ENCODE measurements around the gene ARHGAP10. TPM values are rescaled to one million over a fixed set of nuclear protein-coding genes. Genes with fewer than 3 reads are reported as not detected.
"Not testable (repeated sequence)": the region's sequence is repeated elsewhere in the genome, so short reads cannot be mapped to it uniquely, and the experiment has no call there.

Gene ARHGAP10
- polyA plus RNA-seq, 3 donors, result 9.0 to 33.5 (median 22.7) TPM

DNA sequence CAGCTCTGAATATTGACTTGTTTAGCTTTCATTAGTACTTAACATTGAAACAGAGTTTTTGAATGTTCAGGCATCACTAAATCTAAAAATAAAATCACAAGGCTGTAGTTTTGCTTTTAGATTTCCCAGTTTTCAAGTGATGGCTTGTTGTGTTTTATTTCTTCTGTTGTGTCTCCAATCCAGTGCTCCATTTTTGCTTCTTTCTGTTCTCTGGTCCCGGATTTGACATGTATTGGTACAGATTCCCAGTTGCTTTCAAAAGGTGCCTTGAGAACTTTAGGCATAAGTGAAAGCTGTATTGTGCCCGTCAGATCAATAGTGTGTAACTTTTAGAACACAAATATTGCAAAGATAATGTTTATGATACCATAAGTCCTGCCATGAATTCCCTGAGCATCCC lies 53.2 kb downstream of the ARHGAP10 start:
- 61 to 87% (median 78%) methylated on average over 2 of the region's 2 CpGs for WGBS, 3 donors
- H3K27ac ChIP-seq (ENCODE audit: low read depth, low read length), result no peak overlapping the region

DNA sequence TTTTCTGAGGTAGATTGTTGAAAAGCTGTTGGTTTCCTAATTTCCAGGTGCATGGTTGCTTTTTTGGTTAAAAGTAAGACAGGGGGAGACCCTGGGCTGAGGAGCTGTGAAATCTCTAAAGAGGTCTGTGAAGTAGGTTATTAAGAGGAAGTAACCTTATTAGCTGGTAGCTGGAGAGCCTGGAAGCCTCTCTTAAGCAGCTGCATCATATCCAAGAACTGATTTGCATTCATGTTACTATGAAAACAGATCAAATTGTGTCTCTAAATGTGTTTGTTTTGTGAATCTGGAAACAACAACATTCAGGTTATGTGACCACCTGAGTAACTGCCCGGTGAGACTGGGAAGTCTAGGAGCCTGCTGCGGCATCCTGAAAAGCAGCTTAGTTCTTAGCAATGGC lies 54.1 kb downstream of the ARHGAP10 start:
- WGBS, 3 donors, result 76 to 84% (median 82%) methylated on average over 2 of the region's 2 CpGs
- H3K27ac ChIP-seq (ENCODE audit: low read depth, low read length), result no peak overlapping the region

DNA sequence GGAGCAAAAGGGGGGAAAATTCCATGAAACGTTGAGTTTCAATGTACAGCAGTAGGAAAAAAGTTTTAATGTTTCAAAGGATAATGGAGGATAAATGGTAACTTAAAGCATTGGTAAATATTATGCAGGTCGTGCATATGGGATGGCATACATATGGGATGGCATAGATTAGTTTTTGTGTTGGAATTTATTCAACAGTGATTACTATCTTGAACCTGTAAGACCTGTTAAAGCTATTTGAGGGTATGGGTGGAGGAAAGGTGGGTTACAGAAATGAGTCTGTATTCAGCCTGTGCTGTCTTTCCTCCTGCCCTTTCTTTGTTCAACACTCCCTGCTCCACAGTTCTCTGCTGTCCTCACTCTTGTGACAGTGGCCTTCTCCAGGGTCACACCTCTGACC lies 54.6 kb downstream of the ARHGAP10 start:
- WGBS, 3 donors, result 51 to 78% (median 69%) methylated on average over 2 of the region's 2 CpGs
- no peak overlapping the region for H3K27ac ChIP-seq (ENCODE audit: low read depth, low read length)

DNA sequence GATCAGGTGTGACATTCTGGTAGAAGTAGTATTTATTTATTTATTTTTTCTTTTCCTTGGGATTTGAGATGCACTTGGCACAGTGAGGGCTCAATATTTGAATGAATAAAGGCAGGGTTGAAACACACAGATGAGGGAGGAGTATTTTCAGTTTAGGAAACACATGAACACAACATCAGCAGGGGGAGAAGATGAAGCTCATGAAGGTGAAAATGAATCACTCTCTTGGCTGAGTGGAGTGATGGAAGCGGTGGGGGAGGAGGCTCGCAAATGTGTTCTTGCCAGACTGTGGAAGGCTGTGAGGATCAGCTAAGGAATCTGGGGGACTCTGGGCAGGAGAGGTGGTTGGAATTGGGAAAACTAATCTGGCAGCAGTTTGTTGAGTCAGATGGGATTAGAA lies 55.3 kb downstream of the ARHGAP10 start:
- H3K27ac ChIP-seq (ENCODE audit: low read depth, low read length), result no peak overlapping the region
- WGBS, 3 donors, result 48 to 84% (median 65%) methylated on average over 2 of the region's 2 CpGs

DNA sequence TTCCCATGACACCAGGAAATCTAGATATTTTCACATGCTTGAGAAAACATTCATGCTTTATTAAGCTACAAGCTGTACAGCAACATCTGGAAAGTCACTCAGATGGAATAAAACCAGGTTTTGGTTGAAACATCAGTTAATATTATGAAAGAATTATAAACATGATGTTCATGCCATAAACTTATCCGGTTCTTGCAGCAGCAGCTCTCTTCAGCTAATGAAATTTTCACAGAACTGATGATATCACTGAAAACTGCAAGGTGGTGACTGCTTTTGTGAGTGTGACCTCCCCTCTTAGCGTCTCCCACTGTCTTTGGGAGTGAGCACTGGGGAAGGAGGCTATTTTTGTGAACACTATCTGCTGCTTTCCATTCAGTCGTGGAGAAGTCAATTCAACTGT lies 56.9 kb downstream of the ARHGAP10 start:
- WGBS, 3 donors, result 40 to 77% (median 47%) methylated on average over 3 of the region's 3 CpGs
- H3K27ac ChIP-seq (ENCODE audit: low read depth, low read length), result no peak overlapping the region

DNA sequence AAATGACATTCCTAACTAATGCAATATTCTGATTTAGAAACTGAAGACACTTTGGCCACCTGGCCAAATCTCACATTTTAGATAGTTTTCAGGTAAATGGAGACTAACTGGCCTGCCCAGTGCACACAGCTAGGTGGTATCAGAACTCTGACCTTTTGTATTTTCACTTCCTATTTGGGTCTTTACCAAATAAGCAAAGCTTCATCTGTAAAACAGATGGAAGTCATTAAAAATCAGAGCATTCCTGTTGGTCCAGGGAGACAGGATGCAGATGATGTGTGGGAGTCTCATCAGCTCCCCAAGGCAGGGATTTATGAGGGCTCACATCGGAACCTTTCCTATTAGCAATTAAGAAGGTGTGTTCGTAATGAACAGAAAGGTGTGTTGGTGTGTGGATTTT lies 57.7 kb downstream of the ARHGAP10 start:
- H3K27ac ChIP-seq (ENCODE audit: low read depth, low read length), result no peak overlapping the region
- WGBS, 3 donors, result 51 to 87% (median 67%) methylated on average over 2 of the region's 2 CpGs

DNA sequence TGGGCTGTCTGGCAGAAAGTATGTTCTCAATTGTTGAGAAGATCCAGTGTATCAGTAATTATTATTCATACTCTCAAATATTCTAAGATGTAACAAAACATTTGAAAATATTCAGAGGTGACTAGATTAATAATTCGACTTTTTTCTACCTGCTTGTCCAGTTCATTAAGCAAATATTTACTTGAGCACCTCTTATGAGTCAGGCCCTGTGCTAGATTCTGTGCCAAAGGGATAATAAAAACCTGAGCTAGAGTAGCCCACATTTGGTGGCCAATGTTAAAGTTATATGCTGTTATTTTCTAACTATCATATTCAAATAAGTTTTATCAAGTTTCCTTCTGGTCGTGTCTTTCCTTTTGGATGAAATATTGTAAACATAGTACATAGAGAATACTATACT lies 58.5 kb downstream of the ARHGAP10 start:
- WGBS, 3 donors, result 29 to 95% (median 80%) methylated on average over 2 of the region's 2 CpGs
- H3K27ac ChIP-seq (ENCODE audit: low read depth, low read length), result no peak overlapping the region

DNA sequence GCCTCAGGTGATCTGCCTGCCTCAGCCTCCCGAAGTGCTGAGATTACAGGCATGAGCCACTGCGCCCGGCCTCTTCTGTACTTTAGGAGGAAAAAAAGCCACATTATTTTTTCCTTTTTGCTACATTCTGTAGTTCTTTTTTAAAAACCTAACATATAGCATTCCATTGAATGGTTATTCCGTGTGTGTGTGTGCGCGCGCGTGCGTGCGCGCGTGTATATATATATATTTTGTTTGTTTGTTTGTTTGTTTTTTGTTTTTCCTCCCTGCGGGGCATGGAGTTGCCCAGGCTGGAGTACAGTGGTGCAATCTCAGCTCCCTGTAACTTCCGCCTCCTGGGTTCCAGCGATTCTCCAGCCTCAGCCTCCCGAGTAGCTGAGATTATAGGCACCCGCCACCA lies 59.5 kb downstream of the ARHGAP10 start:
- H3K27ac ChIP-seq (ENCODE audit: low read depth, low read length), result no peak overlapping the region
- WGBS, 3 donors, result 97 to 98% (median 97%) methylated on average over 17 of the region's 17 CpGs

DNA sequence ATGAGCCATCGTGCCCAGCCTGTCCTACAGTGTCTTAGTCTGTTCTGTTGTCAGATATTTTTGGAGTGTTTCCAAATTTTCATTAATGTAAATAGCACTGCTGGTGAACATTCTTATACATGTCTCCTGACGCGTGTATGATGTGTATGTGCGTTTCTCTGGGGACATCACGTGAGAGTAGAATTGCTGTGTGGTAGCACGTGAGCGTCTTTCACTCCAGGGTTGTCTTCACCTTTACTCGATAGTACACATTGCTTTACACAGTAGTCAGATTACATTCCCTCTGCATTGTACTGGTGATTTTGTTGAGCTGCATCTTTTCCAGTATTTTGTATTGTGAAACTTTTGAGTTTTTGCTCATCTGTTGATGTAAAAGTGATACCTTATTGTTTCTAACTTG lies 60.0 kb downstream of the ARHGAP10 start:
- 85 to 97% (median 96%) methylated on average over 8 of the region's 8 CpGs for WGBS, 3 donors
- H3K27ac ChIP-seq (ENCODE audit: low read depth, low read length), result no peak overlapping the region

DNA sequence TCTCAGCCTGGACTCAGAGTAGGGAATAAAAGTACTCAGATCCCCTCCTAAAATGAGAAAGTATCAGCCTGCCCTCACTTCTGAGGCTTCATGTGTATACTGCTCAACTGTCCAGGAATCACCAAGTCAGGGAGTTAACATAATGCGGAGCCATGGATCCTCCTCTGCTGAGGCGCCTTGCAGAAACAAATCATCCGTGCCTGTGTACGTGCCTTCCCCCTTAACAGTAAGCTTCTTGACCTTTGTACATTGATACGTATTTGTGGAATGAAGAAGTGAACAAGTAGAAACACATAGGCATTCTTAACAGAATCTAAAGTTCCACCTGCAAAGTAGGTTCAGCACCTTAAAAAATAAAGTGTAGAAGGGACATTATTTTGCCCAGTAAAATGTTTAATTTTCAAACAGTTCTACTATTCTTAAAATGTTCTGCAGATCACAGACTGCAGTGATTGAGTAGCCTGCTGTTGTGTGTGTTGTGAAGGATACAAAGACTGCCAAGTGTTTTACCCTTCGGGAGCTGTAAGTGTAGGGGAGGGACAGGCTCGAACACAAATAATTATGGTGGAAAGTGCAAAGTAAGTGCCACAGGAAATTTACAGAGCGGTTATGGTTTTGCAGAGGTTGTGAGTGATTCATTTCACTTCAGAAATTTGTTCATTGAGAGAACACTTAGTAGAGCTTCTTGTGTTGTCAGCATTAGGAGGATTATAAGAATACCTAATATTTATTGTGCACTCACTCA lies 61.9 kb downstream of the ARHGAP10 start:
- H3K27ac ChIP-seq (ENCODE audit: low read depth, low read length), result no peak overlapping the region
- WGBS, 3 donors, result 42 to 54% (median 47%) methylated on average over 8 of the region's 8 CpGs

DNA sequence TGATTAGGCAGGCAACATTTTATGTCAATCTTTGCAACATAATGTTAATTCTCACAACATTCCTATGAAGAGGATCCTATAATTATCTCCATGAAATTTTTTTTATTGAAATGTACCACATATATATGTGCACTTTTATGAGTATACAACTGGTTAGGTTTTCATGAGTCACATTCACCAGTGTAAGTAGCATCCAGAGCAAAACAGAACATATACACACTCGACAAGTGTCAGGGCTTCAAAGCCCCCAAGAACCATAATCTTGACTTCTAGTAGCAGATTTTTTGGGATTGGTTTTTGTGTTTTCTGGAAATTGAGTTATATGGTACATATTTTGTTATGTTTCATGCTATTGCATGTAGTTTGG lies 62.4 kb downstream of the ARHGAP10 start:
- 83 to 94% (median 93%) methylated on average over 1 of the region's 1 CpG for WGBS, 3 donors
- no peak overlapping the region for H3K27ac ChIP-seq (ENCODE audit: low read depth, low read length)

DNA sequence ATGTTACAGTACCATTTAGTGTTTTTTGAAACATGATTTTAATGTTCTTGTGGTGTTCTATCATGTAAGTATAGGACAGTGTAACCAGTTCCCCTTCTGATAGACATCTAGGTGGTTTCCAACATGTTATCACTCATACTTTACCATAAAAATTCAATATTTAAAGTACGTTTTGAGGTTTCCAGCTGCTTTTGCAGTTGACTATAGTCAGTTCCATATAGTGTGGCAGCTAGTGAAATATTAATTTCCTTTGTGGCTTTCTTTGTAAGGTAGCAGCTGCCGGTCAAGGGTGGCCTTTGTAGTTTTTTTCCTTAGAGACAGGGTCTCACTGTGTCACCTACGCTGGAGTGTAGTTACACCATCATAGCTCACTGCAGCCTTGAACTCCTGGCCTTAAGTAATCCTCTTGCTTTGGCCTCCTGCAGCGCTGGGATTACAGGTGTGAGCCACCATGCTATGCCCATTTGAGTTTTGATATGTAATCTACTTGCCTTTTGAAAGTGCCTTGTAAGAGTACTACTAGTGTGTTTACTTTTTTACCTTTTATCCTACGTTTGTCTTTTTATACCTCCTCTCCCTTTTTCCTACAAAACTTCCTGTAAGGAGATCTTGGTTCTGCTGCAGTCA lies 63.0 kb downstream of the ARHGAP10 start:
- H3K27ac ChIP-seq (ENCODE audit: low read depth, low read length), result no peak overlapping the region
- WGBS, 3 donors, result 48 to 75% (median 55%) methylated on average over 5 of the region's 5 CpGs

DNA sequence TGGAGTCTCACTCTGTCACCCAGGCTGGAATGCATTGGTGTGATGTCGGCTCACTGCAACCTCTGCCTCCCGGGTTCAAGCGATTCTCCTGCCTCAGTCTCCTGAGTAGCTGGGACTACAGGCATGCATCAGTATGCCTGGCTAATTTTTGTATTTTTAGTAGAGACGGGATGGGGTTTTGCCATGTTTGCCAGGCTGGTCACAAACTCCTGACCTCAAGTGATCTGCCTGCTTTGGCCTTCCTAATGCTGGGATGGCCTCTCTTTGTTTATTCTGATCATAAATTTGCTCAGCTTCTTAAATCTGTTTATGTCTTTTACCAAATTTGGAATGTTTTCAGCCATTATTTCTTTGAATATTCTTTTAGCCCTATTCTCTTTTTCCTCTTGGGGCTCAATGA lies 67.2 kb downstream of the ARHGAP10 start:
- H3K27ac ChIP-seq (ENCODE audit: low read depth, low read length), result not testable (repeated sequence)
- 69 to 91% (median 87%) methylated on average over 4 of the region's 4 CpGs for WGBS, 3 donors

DNA sequence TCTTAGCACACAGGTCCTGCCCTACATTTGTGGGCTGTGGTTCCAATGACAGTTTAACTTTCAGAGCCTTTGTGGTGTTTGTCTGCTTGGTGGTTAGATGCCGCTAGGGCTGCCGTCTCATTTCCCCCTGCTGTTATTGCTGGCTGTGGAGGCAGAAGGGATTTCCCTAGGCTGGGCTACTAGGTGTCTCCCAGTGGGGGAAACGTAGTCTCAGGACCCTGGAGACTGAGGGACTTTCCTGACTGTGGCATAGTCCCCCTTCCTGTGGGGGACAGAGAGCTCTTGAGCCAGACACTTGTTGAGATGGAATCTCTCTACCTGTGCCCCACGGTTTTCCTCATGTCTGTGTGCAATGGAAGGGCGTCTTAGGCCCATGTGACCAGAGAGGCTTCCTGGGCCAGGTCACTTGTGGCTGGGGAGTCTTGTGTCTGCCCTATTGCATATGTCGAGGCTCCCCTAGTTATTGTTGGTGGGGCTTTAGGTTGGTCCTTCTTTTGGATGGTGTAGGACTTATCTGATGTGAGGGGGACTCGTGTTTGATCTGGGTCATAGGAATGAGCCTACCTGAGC lies 68.2 kb downstream of the ARHGAP10 start:
- H3K27ac ChIP-seq (ENCODE audit: low read depth, low read length), result no peak overlapping the region

DNA sequence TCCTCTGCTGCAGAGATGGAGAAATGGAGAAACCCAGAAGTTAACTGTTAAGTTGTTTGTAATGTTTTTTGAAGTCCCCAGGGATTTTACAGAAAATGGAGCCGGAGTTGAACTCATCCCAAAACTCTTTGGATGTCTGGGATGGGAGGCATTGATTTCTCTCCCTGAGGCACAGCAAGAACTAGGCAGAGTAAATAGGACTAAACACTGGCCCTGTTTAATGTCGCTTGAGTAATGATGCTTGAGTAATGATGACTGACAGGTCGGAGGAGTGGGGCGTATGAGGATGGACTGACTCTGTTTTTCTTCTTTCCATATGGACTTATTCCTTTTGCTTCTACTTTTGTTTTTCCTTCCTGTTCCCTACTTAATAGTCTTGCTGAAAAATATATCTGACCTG lies 69.9 kb downstream of the ARHGAP10 start:
- H3K27ac ChIP-seq (ENCODE audit: low read depth, low read length), result no peak overlapping the region
- WGBS, 3 donors, result 72 to 80% (median 74%) methylated on average over 4 of the region's 4 CpGs

More for the DNA sequence above, 68.2 kb downstream of the ARHGAP10 start:
- 58 to 86% (median 64%) methylated on average over 7 of the region's 7 CpGs for WGBS, 3 donors

DNA sequence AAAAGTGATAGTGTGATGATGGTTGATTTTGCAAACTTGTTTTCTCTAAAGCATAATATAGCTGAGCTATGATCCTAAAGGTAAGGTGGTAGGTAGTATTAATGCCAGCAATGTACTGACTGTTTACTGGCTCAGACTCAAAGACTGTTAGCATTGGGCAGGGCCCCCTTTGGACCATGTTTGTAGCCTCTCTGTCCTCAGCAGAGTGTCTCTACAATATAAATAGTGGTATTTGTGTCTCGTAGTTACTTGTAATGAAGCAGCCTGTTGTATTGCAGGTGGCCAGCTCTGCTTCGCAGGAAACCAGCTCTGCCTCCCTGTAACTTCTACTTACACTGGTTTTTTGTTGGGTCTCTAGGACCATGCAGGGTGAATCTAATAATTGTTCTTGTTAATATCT lies 70.5 kb downstream of the ARHGAP10 start:
- H3K27ac ChIP-seq (ENCODE audit: low read depth, low read length), result no peak overlapping the region
- 85 to 90% (median 86%) methylated on average over 2 of the region's 2 CpGs for WGBS, 3 donors

DNA sequence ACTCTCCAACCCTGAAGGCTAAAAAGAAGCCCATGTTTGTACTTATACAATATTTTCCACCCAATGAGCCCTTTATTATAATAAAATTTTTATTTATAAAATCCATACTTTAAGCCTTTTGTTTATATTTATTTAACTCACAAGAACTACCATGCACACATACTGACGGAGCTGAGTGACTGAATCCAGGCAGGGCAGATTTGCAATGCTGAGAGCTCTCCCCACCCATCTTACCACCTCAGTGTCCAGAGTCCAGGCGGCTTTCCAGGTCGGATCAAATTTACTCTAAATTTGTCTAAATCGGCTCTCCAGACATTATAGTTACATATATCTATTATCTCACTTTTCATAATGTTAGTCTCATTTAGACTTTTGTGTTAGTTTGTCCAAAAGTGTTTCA lies 74.1 kb downstream of the ARHGAP10 start:
- H3K27ac ChIP-seq (ENCODE audit: low read depth, low read length), result no peak overlapping the region
- 84 to 93% (median 91%) methylated on average over 4 of the region's 4 CpGs for WGBS, 3 donors

DNA sequence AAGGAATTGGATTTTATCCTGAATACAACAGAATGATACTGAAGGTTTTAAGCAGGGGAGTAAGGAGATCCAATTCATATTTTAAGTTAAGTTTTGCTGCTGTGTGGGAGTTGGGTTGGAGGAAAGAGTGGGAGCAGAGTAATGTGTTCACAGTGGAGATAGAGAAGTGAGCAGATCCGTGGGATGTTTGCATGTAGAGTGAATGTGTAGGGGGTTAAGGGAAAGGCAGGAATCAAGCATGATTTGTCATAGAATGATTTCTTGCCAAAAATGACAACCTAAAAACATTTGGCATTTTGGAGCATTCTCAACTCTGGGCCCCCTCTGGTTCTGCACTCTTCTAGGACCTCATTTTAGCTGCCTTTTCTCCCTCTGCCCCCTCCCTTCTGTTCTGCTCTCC lies 76.6 kb downstream of the ARHGAP10 start:
- WGBS, 3 donors, result 23 to 82% (median 33%) methylated on average over 1 of the region's 1 CpG
- H3K27ac ChIP-seq (ENCODE audit: low read depth, low read length), result no peak overlapping the region

DNA sequence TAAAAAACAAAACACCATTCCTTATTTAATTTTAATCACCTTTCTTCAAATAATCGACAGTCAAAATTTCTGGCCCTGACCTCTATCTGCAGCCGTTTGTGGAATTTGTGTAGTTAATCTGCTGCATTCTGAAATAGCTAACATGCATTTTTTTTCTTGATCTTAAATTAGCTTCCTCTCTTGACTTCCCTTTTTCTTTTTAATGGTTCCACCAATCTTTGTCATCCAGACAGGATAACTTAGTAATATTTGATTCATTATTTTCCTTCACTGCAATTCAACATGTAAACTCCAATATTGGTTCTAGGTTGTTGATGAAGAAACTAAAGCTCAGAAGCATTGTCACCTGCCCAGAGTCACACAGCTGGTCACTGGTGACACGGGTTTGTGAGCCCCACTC lies 77.3 kb downstream of the ARHGAP10 start:
- H3K27ac ChIP-seq (ENCODE audit: low read depth, low read length), result no peak overlapping the region
- 41 to 66% (median 42%) methylated on average over 3 of the region's 3 CpGs for WGBS, 3 donors

DNA sequence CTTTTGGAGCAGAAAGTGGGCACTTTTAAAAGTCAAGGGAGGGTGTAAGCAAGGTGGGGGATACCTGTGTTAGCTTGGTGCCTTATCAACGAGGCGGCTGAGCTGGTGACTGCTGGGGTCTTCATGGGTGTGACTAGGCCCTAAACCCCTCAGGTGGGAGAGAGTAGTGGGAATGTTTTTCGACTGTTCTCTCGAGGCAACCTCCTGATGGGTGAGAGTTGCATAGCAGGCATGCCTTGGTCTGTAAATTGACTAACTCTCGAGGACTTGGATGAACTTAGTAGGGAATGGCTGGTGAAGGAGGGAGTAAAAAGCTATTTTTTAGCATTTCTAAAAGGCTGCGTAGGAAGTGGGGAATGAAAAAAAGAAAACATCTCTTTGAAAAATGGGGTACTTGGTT lies 80.0 kb downstream of the ARHGAP10 start:
- WGBS, 3 donors, result 90 to 97% (median 95%) methylated on average over 6 of the region's 6 CpGs
- H3K27ac ChIP-seq (ENCODE audit: low read depth, low read length), result no peak overlapping the region
